ENCODE data around the gene LTBR.

The LTBR gene

GRCh38 chr12:6360578-6361490, 23.1 kb upstream of the LTBR start:
- no peak for DNase-seq (ENCODE audit: low read depth)
- no peak overlapping the region for H3K4me3 ChIP-seq (ENCODE audit: low read depth, low read length)

GRCh38 chr12:6361834-6362233, 22.1 kb upstream of the LTBR start:
- no peak for DNase-seq (ENCODE audit: low read depth)
- no peak for TF ChIP-seq CTCF (IDR thresholded peaks at IDR 0.05; ENCODE audit: low read depth, low read length)
- TF ChIP-seq MAX (IDR thresholded peaks at IDR 0.05; ENCODE audit: low read depth, low read length): no peak
- no peak for TF ChIP-seq POLR2A (IDR thresholded peaks at IDR 0.05; ENCODE audit: extremely low read depth, insufficient read length)
- TF ChIP-seq MYC (IDR thresholded peaks at IDR 0.05; ENCODE audit: low read depth, low read length): no peak
- H3K4me3 ChIP-seq (ENCODE audit: low read depth, low read length): no peak overlapping the region

More at GRCh38 chr12:6360578-6361490, 23.1 kb upstream of the LTBR start:
- TF ChIP-seq MAX (IDR thresholded peaks at IDR 0.05; ENCODE audit: low read depth, low read length): no peak
- no peak for TF ChIP-seq POLR2A (IDR thresholded peaks at IDR 0.05; ENCODE audit: extremely low read depth, insufficient read length)

- no peak for TF ChIP-seq CTCF (IDR thresholded peaks at IDR 0.05; ENCODE audit: low read depth, low read length)
- no peak for TF ChIP-seq MYC (IDR thresholded peaks at IDR 0.05; ENCODE audit: low read depth, low read length)
- no peak for TF ChIP-seq POLR2A (IDR thresholded peaks at IDR 0.05; ENCODE audit: extremely low read depth, insufficient read length)
- TF ChIP-seq MAX (IDR thresholded peaks at IDR 0.05; ENCODE audit: low read depth, low read length): no peak
- no peak for DNase-seq (ENCODE audit: low read depth)
- no peak overlapping the region for H3K4me3 ChIP-seq (ENCODE audit: low read depth, low read length)
These were observed 21.6 kb upstream of the LTBR start for GRCh38 chr12:6362403-6362802.

GRCh38 chr12:6363010-6363329, 21.0 kb upstream of the LTBR start:
- TF ChIP-seq MAX (IDR thresholded peaks at IDR 0.05; ENCODE audit: low read depth, low read length): no peak
- no peak for TF ChIP-seq CTCF (IDR thresholded peaks at IDR 0.05; ENCODE audit: low read depth, low read length)
- TF ChIP-seq MYC (IDR thresholded peaks at IDR 0.05; ENCODE audit: low read depth, low read length): no peak
- no peak for TF ChIP-seq POLR2A (IDR thresholded peaks at IDR 0.05; ENCODE audit: extremely low read depth, insufficient read length)
- H3K4me3 ChIP-seq (ENCODE audit: low read depth, low read length): no peak overlapping the region
- no peak for DNase-seq (ENCODE audit: low read depth)

GRCh38 chr12:6363330-6364043, 20.5 kb upstream of the LTBR start:
- H3K4me3 ChIP-seq (ENCODE audit: low read depth, low read length): no peak overlapping the region
- TF ChIP-seq MAX (IDR thresholded peaks at IDR 0.05; ENCODE audit: low read depth, low read length) (no peak), MYC (IDR thresholded peaks at IDR 0.05; ENCODE audit: low read depth, low read length) (no peak), CTCF (IDR thresholded peaks at IDR 0.05; ENCODE audit: low read depth, low read length) (no peak), POLR2A (IDR thresholded peaks at IDR 0.05; ENCODE audit: extremely low read depth, insufficient read length) (no peak)
- DNase-seq (ENCODE audit: low read depth): no peak

GRCh38 chr12:6364044-6364374, 20.0 kb upstream of the LTBR start:
- DNase-seq (ENCODE audit: low read depth): no peak
- H3K4me3 ChIP-seq (ENCODE audit: low read depth, low read length): no peak overlapping the region
- no peak for TF ChIP-seq MYC (IDR thresholded peaks at IDR 0.05; ENCODE audit: low read depth, low read length)
- no peak for TF ChIP-seq CTCF (IDR thresholded peaks at IDR 0.05; ENCODE audit: low read depth, low read length)
- TF ChIP-seq MAX (IDR thresholded peaks at IDR 0.05; ENCODE audit: low read depth, low read length): no peak
- TF ChIP-seq POLR2A (IDR thresholded peaks at IDR 0.05; ENCODE audit: extremely low read depth, insufficient read length): no peak
